ENCODE data around the gene DCP1B. TPM values are rescaled to one million over a fixed set of nuclear protein-coding genes. Genes with fewer than 3 reads are reported as not detected.

Gene DCP1B
- total and polyA plus RNA-seq, 2 of the 4 experiments (the other 2 are of a cell fraction), result 13.3 to 19.7 TPM

GRCh38 chr12:1962051-1963020, 41.9 kb downstream of the DCP1B start:
- ChIA-PET POLR2A (ENCODE audit: unreplicated experiment) (no interaction called here), CTCF (interaction anchor here (0.7 kb wide), 1 partner anchor 11 kb away, joined by 3 read pairs; no protein-coding TSS in a partner anchor)
- H3K18ac ChIP-seq (ENCODE audit: low read depth, low read length), result no peak overlapping the region
- H2BK20ac ChIP-seq (ENCODE audit: low read depth, low read length), result no peak overlapping the region
- H3K79me1 ChIP-seq (ENCODE audit: low read depth in 1 of 2, low read length in 2 of 2), result peaks cover 0 to 4% of the 10 kb centered on the region in 2 experiments; a peak in 2 of 4 replicates
- no TSS peak for BruUV-seq (replicated peaks)
- no peak overlapping the region for H2BK120ac ChIP-seq (ENCODE audit: low read depth, low read length)
- dilution Hi-C loops (cut with HindIII; ENCODE audit: low sequenced_read_pairs, unreplicated experiment) (no loop called here), intact Hi-C loops (cut with micrococcal nuclease) (no loop called here), in situ Hi-C loops (cut with MboI; ENCODE audit: low sequenced_read_pairs) (no loop called here)
- TF ChIP-seq MAZ (IDR thresholded peaks at IDR 0.05; ENCODE audit: borderline replicate concordance, low read depth, low read length), result no peak
- no peak for TF ChIP-seq CEBPB (IDR thresholded peaks at IDR 0.05; ENCODE audit: low read depth, low read length)
- peak; percentile 42; the same call in 1 of the 2 replicates for TF ChIP-seq MAFK (IDR thresholded peaks at IDR 0.05; ENCODE audit: low read depth, low read length)
- H3K9ac ChIP-seq (ENCODE audit: low read depth, low read length), result no peak overlapping the region
- no peak overlapping the region for H3K14ac ChIP-seq (replicated peaks; ENCODE audit: low read depth, low read length)
- no peak overlapping the region for H2AK9ac ChIP-seq (replicated peaks; ENCODE audit: low read depth, low read length, poor library complexity)
- no peaks in the 10 kb centered on the region for H3K4me1 ChIP-seq (ENCODE audit: control insufficient read depth, insufficient read depth, low read length)
- peaks cover 37% of the 10 kb centered on the region for H3K36me3 ChIP-seq (ENCODE audit: control insufficient read depth, insufficient read depth, low read length)
- no peak overlapping the region for H3K4me2 ChIP-seq (ENCODE audit: low read depth, low read length)
- H3K9me3 ChIP-seq (ENCODE audit: control insufficient read depth, insufficient read depth, low read length), result no peaks in the 10 kb centered on the region
- H2BK15ac ChIP-seq (ENCODE audit: low read depth, low read length), result no peak overlapping the region
- no peak overlapping the region for H3K27ac ChIP-seq (ENCODE audit: insufficient read depth, low read length)
- H3K27me3 ChIP-seq (ENCODE audit: control insufficient read depth, insufficient read depth, low read length), result no peaks in the 10 kb centered on the region
- no peak overlapping the region for H3K4me3 ChIP-seq (ENCODE audit: insufficient read depth, low read depth, low read length)
- no peak for DNase-seq
- WGBS, 2 experiments (ENCODE audit: extremely low coverage in 2 of 2, insufficient read length in 1 of 2), result 100% methylated on average over 1 of the region's 5 CpGs; no CpG with 5 or more reads in 1 of the 2 experiments
- H3K23ac ChIP-seq (ENCODE audit: low read depth, low read length), result no peak overlapping the region
- no peak overlapping the region for H3K4ac ChIP-seq (ENCODE audit: low read depth, low read length)
- H3K56ac ChIP-seq (ENCODE audit: extremely low read depth, insufficient read depth, low read length), result no peak overlapping the region
- ATAC-seq (ENCODE audit: low read depth), result no peak
- H4K20me1 ChIP-seq (ENCODE audit: insufficient read depth, low read length), result no peaks in the 10 kb centered on the region; the same call in 1 of the 2 replicates
- peaks cover 7% of the 10 kb centered on the region; the same call in 1 of the 2 replicates for H3K9me1 ChIP-seq (ENCODE audit: insufficient read depth, low read length)
- no peak overlapping the region for H2BK5ac ChIP-seq (ENCODE audit: low read depth, low read length, poor library complexity, severe bottlenecking)
- no peak overlapping the region for H4K91ac ChIP-seq (ENCODE audit: insufficient read depth, low read depth, low read length)
- no peak overlapping the region for H4K5ac ChIP-seq (ENCODE audit: low read depth, low read length)
- H2AFZ ChIP-seq (replicated peaks; ENCODE audit: low read length, poor library complexity), result no peak overlapping the region
- H4K8ac ChIP-seq (ENCODE audit: low read depth in 2 of 2, low read length in 2 of 2), result no peak overlapping the region
- no peak overlapping the region for H2AK5ac ChIP-seq (ENCODE audit: low read depth, low read length)
